HCT116 (cell line): Measurements from ENCODE around the gene GPC5. TPM values are rescaled to one million over a fixed set of nuclear protein-coding genes. Genes with fewer than 3 reads are reported as not detected.

Experiments used
- ATAC-seq: fragments of 200-7000 bp; cut with Tn5 transposase; 2 replicates; pipeline ENCODE4 v1.9.1; 2020; ENCODE audit warnings: mild to moderate bottlenecking, moderate library complexity
- BruUV-seq: library from RNA; stranded (reverse); fragments of 400-500 nt; replicated peaks from 2 replicates; lab custom pipeline; 2021; lab: Mats Ljungman, UMichigan
- CTCF ChIA-PET: fragments of 300-600 bp; sonication (Branson Sonifier 250); formaldehyde crosslinking; loops from one replicate; lab custom pipeline; 2021; ENCODE audit warnings: antibody characterized with exemption; lab: Charles Lee
- POLR2A ChIA-PET: fragments of 300-600, 350-600 bp; sonication (Branson Sonifier 250); formaldehyde crosslinking; loops from one replicate; lab custom pipeline; 2021; ENCODE audit warnings: antibody characterized with exemption; lab: Charles Lee
- RAD21 ChIA-PET, 2 experiments: fragments of 300-600 bp; sonication (Branson Sonifier 250); formaldehyde crosslinking; loops; one replicate each; lab custom pipeline; 2023; ENCODE audit warnings: low total read pairs in 2 of 2; ENCODE audit not compliant: uncharacterized antibody in 2 of 2, unreplicated experiment in 2 of 2, low non-redundant PET in 1 of 2; lab: Charles Lee
- DNase-seq: peaks from one replicate; pipeline ENCODE4 v3.0.0-alpha.2; 2010; ENCODE audit warnings: low read depth, low spot score
- H2AFZ ChIP-seq: fragments of 200-600 bp; shearing (Covaris generic), sonication (generic); 2 replicates; pipeline ENCODE4 v1.6.1; 2017; ENCODE audit warnings: low read depth, mixed run types, mixed read lengths, antibody characterized with exemption, low read length; ENCODE audit not compliant: poor library complexity, severe bottlenecking
- H3K27ac ChIP-seq: 2 replicates; pipeline ENCODE4 v1.5.1; 2012; ENCODE audit warnings: low read depth, low read length
- H3K27me3 ChIP-seq: fragments of 200-600 bp; sonication (generic); 2 replicates; pipeline ENCODE4 v1.6.1; 2016; ENCODE audit warnings: mixed run types, low read length, mixed read lengths; ENCODE audit not compliant: insufficient read depth
- H3K36me3 ChIP-seq, 2 experiments: fragments of 200-500 bp in 1 of 2; fragments of 200-600 bp in 1 of 2; sonication (Bioruptor generic) in 1 of 2; sonication (generic) in 1 of 2; 2 replicates each; pipeline versions ENCODE4 v1.5.1 to v1.6.1; 2014 to 2016; ENCODE audit warnings: low read length in 2 of 2, inconsistent platforms in 1 of 2, mixed read lengths in 1 of 2, mixed run types in 1 of 2; ENCODE audit not compliant: insufficient read depth in 2 of 2, control insufficient read depth in 1 of 2
- H3K4me1 ChIP-seq, 2 experiments: fragments of 200-600 bp in 1 of 2; sonication (generic) in 1 of 2; 2 replicates each; pipeline versions ENCODE4 v1.5.1 to v1.6.1; 2012 to 2017; ENCODE audit warnings: low read length in 2 of 2, inconsistent platforms in 1 of 2, mild to moderate bottlenecking in 1 of 2, mixed read lengths in 1 of 2, mixed run types in 1 of 2, moderate library complexity in 1 of 2; ENCODE audit not compliant: insufficient read depth in 2 of 2, control insufficient read depth in 1 of 2
- H3K4me2 ChIP-seq: fragments of 200-600 bp; sonication (generic); 2 replicates; pipeline ENCODE4 v1.6.1; 2017; ENCODE audit warnings: mixed run types, low read length, mixed read lengths
- H3K4me3 ChIP-seq, 2 experiments: fragments of 200-600 bp in 1 of 2; sonication (generic) in 1 of 2; replicated peaks in 1 of 2; 2 replicates each; pipeline ENCODE4 v1.5.1; 2011 to 2016; ENCODE audit warnings: low read length in 2 of 2, control low read depth in 1 of 2, low read depth in 1 of 2, mild to moderate bottlenecking in 1 of 2, mixed read lengths in 1 of 2, mixed run types in 1 of 2
- H3K79me2 ChIP-seq: fragments of 200-600 bp; sonication (generic); 2 replicates; pipeline ENCODE4 v1.6.1; 2017; ENCODE audit warnings: mild to moderate bottlenecking, mixed run types, low read length, moderate library complexity, mixed read lengths; ENCODE audit not compliant: insufficient read depth
- H3K9ac ChIP-seq: fragments of 200-600 bp; sonication (generic); 2 replicates; pipeline ENCODE4 v1.6.1; 2016; ENCODE audit warnings: low read length, mixed read lengths
- H3K9me2 ChIP-seq: fragments of 200-600 bp; sonication (generic), shearing (Covaris generic); 2 replicates; pipeline ENCODE4 v1.6.1; 2017; ENCODE audit warnings: mixed run types, mild to moderate bottlenecking, moderate library complexity; ENCODE audit not compliant: insufficient read depth
- H3K9me3 ChIP-seq, 2 experiments: fragments of 200-500 bp in 1 of 2; fragments of 200-600 bp in 1 of 2; sonication (Bioruptor generic) in 1 of 2; sonication (generic) in 1 of 2; 2 replicates each; pipeline ENCODE4 v1.6.1; 2014 to 2017; ENCODE audit warnings: low read length in 2 of 2, mixed read lengths in 2 of 2, inconsistent platforms in 1 of 2, low read depth in 1 of 2, mild to moderate bottlenecking in 1 of 2, mixed run types in 1 of 2, moderate library complexity in 1 of 2; ENCODE audit not compliant: control insufficient read depth in 1 of 2, insufficient read depth in 1 of 2
- H4K20me1 ChIP-seq: fragments of 200-600 bp; sonication (generic), shearing (Covaris generic); 2 replicates; pipeline ENCODE4 v1.6.1; 2017; ENCODE audit warnings: mixed run types, mild to moderate bottlenecking, moderate library complexity; ENCODE audit not compliant: insufficient read depth
- CBX3 ChIP-seq: IDR thresholded peaks from 2 replicates; pipeline ENCODE4 v1.6.1; 2012; ENCODE audit warnings: low read depth
- JUND ChIP-seq: IDR thresholded peaks from 2 replicates; pipeline ENCODE4 v1.6.1; 2012
- POLR2AphosphoS5 ChIP-seq: IDR thresholded peaks from 2 replicates; pipeline ENCODE4 v1.6.1; 2011; ENCODE audit warnings: mild to moderate bottlenecking, low read depth, low read length, moderate library complexity
- SP1 ChIP-seq: IDR thresholded peaks from 2 replicates; pipeline ENCODE4 v1.6.1; 2012; ENCODE audit warnings: low read depth
- SRF ChIP-seq: IDR thresholded peaks from 2 replicates; pipeline ENCODE4 v1.6.1; 2012; ENCODE audit warnings: low read depth
- TCF7L2 ChIP-seq: IDR thresholded peaks from 2 replicates; pipeline ENCODE4 v1.7.0; 2011; ENCODE audit warnings: borderline replicate concordance, inconsistent platforms; ENCODE audit not compliant: insufficient read depth, insufficient read length; ENCODE audit errors: extremely low read depth
- ZNF274 ChIP-seq: fragments of 200-500 bp; sonication (Bioruptor generic); IDR thresholded peaks from 2 replicates; pipeline ENCODE4 v1.6.1; 2014; ENCODE audit warnings: mild to moderate bottlenecking, low read depth, low read length, inconsistent platforms
- intact Hi-C: fragments of 100-400 bp; cut with micrococcal nuclease; formaldehyde crosslinking; loops from 2 replicates; pipeline ENCODE4 v1.10.0; 2022
- total RNA-seq: library from RNA; stranded (reverse); gene quantifications from one replicate; pipeline ENCODE4 v1.2.1, GENCODE V29; 2021; ENCODE audit not compliant: unreplicated experiment

The GPC5 gene
- total RNA-seq, 1 experiment from 2014 or later, result not detected

GRCh38 chr13:91748416-91749089, 350.1 kb downstream of the GPC5 start:
- intact Hi-C loops, result no loop called here
- DNase-seq, result no peak
- H3K4me2 ChIP-seq, result no peak overlapping the region
- no peak overlapping the region for H3K27ac ChIP-seq
- no peak overlapping the region for H3K4me3 ChIP-seq
- POLR2A ChIA-PET, result no interaction called here
- peaks cover 5 to 23% of the 10 kb centered on the region in 2 experiments; a peak in 2 of 4 replicates for H3K9me3 ChIP-seq
- H3K9me2 ChIP-seq, result no peaks in the 10 kb centered on the region
- no peaks in the 10 kb centered on the region for H3K27me3 ChIP-seq
- H4K20me1 ChIP-seq, result no peaks in the 10 kb centered on the region
- H2AFZ ChIP-seq, result no peak overlapping the region
- RAD21 ChIA-PET, result no interaction called here
- CTCF ChIA-PET, result no interaction called here
- ATAC-seq, result no peak
- no peaks in the 10 kb centered on the region for H3K36me3 ChIP-seq
- H3K79me2 ChIP-seq, result no peaks in the 10 kb centered on the region
- no TSS peak for BruUV-seq
- no peak overlapping the region for H3K9ac ChIP-seq
- no peaks in the 10 kb centered on the region for H3K4me1 ChIP-seq
- TF ChIP-seq CBX3, result no peak
- TF ChIP-seq ZNF274, result no peak
- no peak for TF ChIP-seq TCF7L2
- no peak for TF ChIP-seq SP1
- no peak for TF ChIP-seq SRF
- no peak for TF ChIP-seq POLR2AphosphoS5
- no peak for TF ChIP-seq JUND

- H3K9ac ChIP-seq, result no peak overlapping the region
- H3K4me1 ChIP-seq, result no peaks in the 10 kb centered on the region; a peak in 1 of 4 replicates
- H3K79me2 ChIP-seq, result no peaks in the 10 kb centered on the region
- ChIA-PET CTCF (no interaction called here), RAD21 (no interaction called here), POLR2A (no interaction called here)
- no peaks in the 10 kb centered on the region for H3K36me3 ChIP-seq
- H4K20me1 ChIP-seq, result no peaks in the 10 kb centered on the region
- DNase-seq (no peak), ATAC-seq (no peak)
- H3K9me2 ChIP-seq, result no peaks in the 10 kb centered on the region
- no peak overlapping the region for H3K4me3 ChIP-seq
- peaks cover 0 to 24% of the 10 kb centered on the region in 2 experiments; a peak in 2 of 4 replicates for H3K9me3 ChIP-seq
- BruUV-seq, result no TSS peak
- H2AFZ ChIP-seq, result no peak overlapping the region
- no peaks in the 10 kb centered on the region for H3K27me3 ChIP-seq
- intact Hi-C loops, result no loop called here
- no peak overlapping the region for H3K27ac ChIP-seq
- H3K4me2 ChIP-seq, result no peak overlapping the region
- no peak for TF ChIP-seq ZNF274
- TF ChIP-seq, all 23 proteins: peak for 0
These were observed 360.3 kb downstream of the GPC5 start for GRCh38 chr13:91758724-91759123.
